Natural killer cell treated with Interleukin-12 subunit alpha and Interleukin-12 subunit beta and Interleukin-15 and Interleukin-18, amount 100 ng/mL, for 72 hours (primary cell): Measurements from ENCODE around the gene CYSLTR2. TPM values are rescaled to one million over a fixed set of nuclear protein-coding genes. Genes with fewer than 3 reads are reported as not detected.

Experiments used
- ATAC-seq, 2 donors: fragments of 150-1000 bp; cut with Tn5 transposase in 1 of 2; sonication (Bioruptor Pico), chemical (Tn5 transposase) in 1 of 2; 2 replicates each; pipeline ENCODE4 v1.10.0; 2021
- DNase-seq: peaks from one replicate; pipeline ENCODE4 v3.0.0; 2022; ENCODE audit warnings: low spot score
- H3K27ac Mint-ChIP-seq, 2 donors: 1 replicate in 1 of 2; 2 replicates in 1 of 2; pipeline ENCODE4 v1.8.0; 2022; ENCODE audit warnings: mixed read lengths in 2 of 2, mild to moderate bottlenecking in 1 of 2, moderate library complexity in 1 of 2
- H3K27me3 Mint-ChIP-seq, 2 donors: 1 replicate in 1 of 2; 2 replicates in 1 of 2; pipeline ENCODE4 v1.8.0; 2022; ENCODE audit warnings: mixed read lengths in 2 of 2
- H3K36me3 Mint-ChIP-seq: one replicate; pipeline ENCODE4 v1.8.0; 2022; ENCODE audit warnings: mixed read lengths
- H3K4me1 Mint-ChIP-seq, 2 donors: 1 replicate in 1 of 2; 2 replicates in 1 of 2; pipeline ENCODE4 v1.8.0; 2022; ENCODE audit warnings: low read depth in 2 of 2, mixed read lengths in 2 of 2, mild to moderate bottlenecking in 1 of 2
- H3K4me3 Mint-ChIP-seq: one replicate; pipeline ENCODE4 v1.8.0; 2022; ENCODE audit warnings: mixed read lengths
- H3K9me3 Mint-ChIP-seq: 2 replicates; pipeline ENCODE4 v1.8.0; 2022; ENCODE audit warnings: mixed read lengths
- total RNA-seq, 2 donors: library from RNA; stranded (reverse); gene quantifications; one replicate each; pipeline ENCODE4 v1.2.3, GENCODE V29; 2022

The CYSLTR2 gene
- total RNA-seq, 2 donors from 2014 or later: 3.3 to 15.8 TPM

- Mint-ChIP-seq H3K9me3 (no peaks in the 10 kb centered on the region), H3K27me3 (peaks cover 0 to 8% of the 10 kb centered on the region in 2 donors), H3K4me1 (peaks cover 4 to 13% of the 10 kb centered on the region in 2 donors), H3K36me3 (no peaks in the 10 kb centered on the region), H3K4me3 (no peak overlapping the region), H3K27ac (peak overlapping the region in 1 of 2 donors; percentile 10)
- ATAC-seq (no peak), DNase-seq (no peak)
Observed at GRCh38 chr13:48741377-48741776, 87.6 kb downstream of the CYSLTR2 start.

GRCh38 chr13:48746821-48747220 is 93.1 kb downstream of the CYSLTR2 start:
- DNase-seq (no peak), ATAC-seq (no peak)
- Mint-ChIP-seq H3K4me1 (peaks cover 19 to 25% of the 10 kb centered on the region in 2 donors), H3K36me3 (no peaks in the 10 kb centered on the region), H3K9me3 (no peaks in the 10 kb centered on the region), H3K27me3 (peaks cover 0 to 8% of the 10 kb centered on the region in 2 donors), H3K4me3 (no peak overlapping the region), H3K27ac (no peak overlapping the region)

GRCh38 chr13:48748681-48749080 is 95.0 kb downstream of the CYSLTR2 start:
- Mint-ChIP-seq H3K27me3 (peaks cover 0 to 5% of the 10 kb centered on the region in 2 donors), H3K4me1 (peaks cover 15 to 20% of the 10 kb centered on the region in 2 donors), H3K27ac (peak overlapping the region; percentile 75 to 87), H3K36me3 (no peaks in the 10 kb centered on the region), H3K9me3 (no peaks in the 10 kb centered on the region), H3K4me3 (no peak overlapping the region)
- ATAC-seq (no peak), DNase-seq (no peak)

- ATAC-seq (peak; percentile 23 to 40), DNase-seq (no peak)
- H3K36me3 Mint-ChIP-seq: no peaks in the 10 kb centered on the region
- peak overlapping the region; percentile 63 for H3K4me3 Mint-ChIP-seq
- H3K27me3 Mint-ChIP-seq: peaks cover 0 to 4% of the 10 kb centered on the region in 2 donors
- H3K9me3 Mint-ChIP-seq: no peaks in the 10 kb centered on the region
- peak overlapping the region; percentile 75 to 87 for H3K27ac Mint-ChIP-seq
- H3K4me1 Mint-ChIP-seq: peaks cover 15 to 20% of the 10 kb centered on the region in 2 donors
Observed at GRCh38 chr13:48749144-48749543, 95.4 kb downstream of the CYSLTR2 start.

- Mint-ChIP-seq H3K4me3 (peak overlapping the region; percentile 63), H3K4me1 (peaks cover 15 to 20% of the 10 kb centered on the region in 2 donors), H3K9me3 (peaks cover 1% of the 10 kb centered on the region), H3K36me3 (no peaks in the 10 kb centered on the region), H3K27ac (peak overlapping the region; percentile 75 to 87), H3K27me3 (no peaks in the 10 kb centered on the region)
- ATAC-seq (peak; percentile 93 to 96), DNase-seq (peak; percentile 85)
Observed at GRCh38 chr13:48749699-48750473, 96.2 kb downstream of the CYSLTR2 start.

GRCh38 chr13:48750588-48751383 is 97.1 kb downstream of the CYSLTR2 start:
- peak overlapping the region; percentile 75 to 87 for H3K27ac Mint-ChIP-seq

GRCh38 chr13:48760626-48761025 is 106.9 kb downstream of the CYSLTR2 start:
- H3K4me1 Mint-ChIP-seq: no peaks in the 10 kb centered on the region
- H3K4me3 Mint-ChIP-seq: no peak overlapping the region
- peaks cover 10% of the 10 kb centered on the region for H3K9me3 Mint-ChIP-seq
- peaks cover 31% of the 10 kb centered on the region for H3K36me3 Mint-ChIP-seq
- H3K27me3 Mint-ChIP-seq: peaks cover 8 to 15% of the 10 kb centered on the region in 2 donors
- no peak for DNase-seq
- no peak for ATAC-seq
- H3K27ac Mint-ChIP-seq: no peak overlapping the region

More at GRCh38 chr13:48750588-48751383, 97.1 kb downstream of the CYSLTR2 start:
- Mint-ChIP-seq H3K36me3 (peaks cover 5% of the 10 kb centered on the region), H3K4me3 (no peak overlapping the region), H3K4me1 (peaks cover 15 to 20% of the 10 kb centered on the region in 2 donors), H3K27me3 (peaks cover 0 to 2% of the 10 kb centered on the region in 2 donors), H3K9me3 (peaks cover 7% of the 10 kb centered on the region)
- DNase-seq (no peak), ATAC-seq (no peak)

Other genes starting within 250 kb of the CYSLTR2 start
- 10 to 100 TPM; 16.5 to 26.5 TPM for gene LPAR6, start 240.8 kb upstream of the CYSLTR2 start, total RNA-seq
- 10 to 100 TPM; 29.8 to 31.2 TPM for gene RCBTB2, start 120.8 kb upstream of the CYSLTR2 start, total RNA-seq